Measurements from ENCODE around the gene RSPO3.
"Not testable (repeated sequence)": the region's sequence is repeated elsewhere in the genome, so short reads cannot be mapped to it uniquely, and the experiment has no call there.

The RSPO3 gene

GRCh38 chr6:127199470-127199869 lies 81.0 kb downstream of the RSPO3 start:
- in situ Hi-C loops (cut with MboI; ENCODE audit: low sequenced_read_pairs): loop anchor here (25.0 kb wide), 1 partner anchor 338 kb away; no protein-coding TSS in a partner anchor

- in situ Hi-C loops (cut with MboI; ENCODE audit: low sequenced_read_pairs): no loop called here
Measured at GRCh38 chr6:127200114-127200513, 81.6 kb downstream of the RSPO3 start.

- in situ Hi-C loops (cut with MboI; ENCODE audit: low sequenced_read_pairs): no loop called here
Measured at GRCh38 chr6:127201321-127201720, 82.8 kb downstream of the RSPO3 start.

GRCh38 chr6:127202676-127203075 lies 84.2 kb downstream of the RSPO3 start:
- in situ Hi-C loops (cut with MboI; ENCODE audit: low sequenced_read_pairs): no loop called here

GRCh38 chr6:127204281-127204680 lies 85.8 kb downstream of the RSPO3 start:
- in situ Hi-C loops (cut with MboI; ENCODE audit: low sequenced_read_pairs): no loop called here

- in situ Hi-C loops (cut with MboI; ENCODE audit: low sequenced_read_pairs): no loop called here
Measured at GRCh38 chr6:127205036-127205435, 86.6 kb downstream of the RSPO3 start.

- in situ Hi-C loops (cut with MboI; ENCODE audit: low sequenced_read_pairs): no loop called here
Measured at GRCh38 chr6:127206531-127207095, 88.1 kb downstream of the RSPO3 start.

GRCh38 chr6:127207591-127208120 lies 89.2 kb downstream of the RSPO3 start:
- in situ Hi-C loops (cut with MboI; ENCODE audit: low sequenced_read_pairs): no loop called here

GRCh38 chr6:127210725-127211124 lies 92.3 kb downstream of the RSPO3 start:
- in situ Hi-C loops (cut with MboI; ENCODE audit: low sequenced_read_pairs): no loop called here

GRCh38 chr6:127212376-127212775 lies 93.9 kb downstream of the RSPO3 start:
- in situ Hi-C loops (cut with MboI; ENCODE audit: low sequenced_read_pairs): no loop called here

GRCh38 chr6:127214032-127214431 lies 95.6 kb downstream of the RSPO3 start:
- in situ Hi-C loops (cut with MboI; ENCODE audit: low sequenced_read_pairs): not testable (repeated sequence)

GRCh38 chr6:127214531-127214930 lies 96.1 kb downstream of the RSPO3 start:
- in situ Hi-C loops (cut with MboI; ENCODE audit: low sequenced_read_pairs): not testable (repeated sequence)

- in situ Hi-C loops (cut with MboI; ENCODE audit: low sequenced_read_pairs): no loop called here
Measured at GRCh38 chr6:127215931-127216330, 97.5 kb downstream of the RSPO3 start.

- in situ Hi-C loops (cut with MboI; ENCODE audit: low sequenced_read_pairs): no loop called here
Measured at GRCh38 chr6:127216810-127217789, 98.6 kb downstream of the RSPO3 start.

- in situ Hi-C loops (cut with MboI; ENCODE audit: low sequenced_read_pairs): no loop called here
Measured at GRCh38 chr6:127219869-127220268, 101.4 kb downstream of the RSPO3 start.

- in situ Hi-C loops (cut with MboI; ENCODE audit: low sequenced_read_pairs): no loop called here
Measured at GRCh38 chr6:127221201-127221600, 102.7 kb downstream of the RSPO3 start.

- in situ Hi-C loops (cut with MboI; ENCODE audit: low sequenced_read_pairs): no loop called here
Measured at GRCh38 chr6:127222418-127222817, 103.9 kb downstream of the RSPO3 start.

- in situ Hi-C loops (cut with MboI; ENCODE audit: low sequenced_read_pairs): no loop called here
Measured at GRCh38 chr6:127225497-127225896, 107.0 kb downstream of the RSPO3 start.

GRCh38 chr6:127233819-127234218 lies 115.3 kb downstream of the RSPO3 start:
- in situ Hi-C loops (cut with MboI; ENCODE audit: low sequenced_read_pairs): not testable (repeated sequence)

GRCh38 chr6:127243501-127243900 lies 125.0 kb downstream of the RSPO3 start:
- in situ Hi-C loops (cut with MboI; ENCODE audit: low sequenced_read_pairs): no loop called here

Data from HL-60/S4 treated with retinoic acid at 250 ng/mL for 4 days and 3 days (cell line).